GM18909 (cell line): Measurements from ENCODE around the gene KISS1.
"Not testable (repeated sequence)": the region's sequence is repeated elsewhere in the genome, so short reads cannot be mapped to it uniquely, and the experiment has no call there.

Experiments used
- ATAC-seq: cut with Tn5 transposase; IDR thresholded peaks from one replicate; pipeline ENCODE4 v1.9.1; 2021; ENCODE audit warnings: mild to moderate bottlenecking; ENCODE audit not compliant: unreplicated experiment, poor library complexity

The KISS1 gene, protein sequence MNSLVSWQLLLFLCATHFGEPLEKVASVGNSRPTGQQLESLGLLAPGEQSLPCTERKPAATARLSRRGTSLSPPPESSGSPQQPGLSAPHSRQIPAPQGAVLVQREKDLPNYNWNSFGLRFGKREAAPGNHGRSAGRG

DNA sequence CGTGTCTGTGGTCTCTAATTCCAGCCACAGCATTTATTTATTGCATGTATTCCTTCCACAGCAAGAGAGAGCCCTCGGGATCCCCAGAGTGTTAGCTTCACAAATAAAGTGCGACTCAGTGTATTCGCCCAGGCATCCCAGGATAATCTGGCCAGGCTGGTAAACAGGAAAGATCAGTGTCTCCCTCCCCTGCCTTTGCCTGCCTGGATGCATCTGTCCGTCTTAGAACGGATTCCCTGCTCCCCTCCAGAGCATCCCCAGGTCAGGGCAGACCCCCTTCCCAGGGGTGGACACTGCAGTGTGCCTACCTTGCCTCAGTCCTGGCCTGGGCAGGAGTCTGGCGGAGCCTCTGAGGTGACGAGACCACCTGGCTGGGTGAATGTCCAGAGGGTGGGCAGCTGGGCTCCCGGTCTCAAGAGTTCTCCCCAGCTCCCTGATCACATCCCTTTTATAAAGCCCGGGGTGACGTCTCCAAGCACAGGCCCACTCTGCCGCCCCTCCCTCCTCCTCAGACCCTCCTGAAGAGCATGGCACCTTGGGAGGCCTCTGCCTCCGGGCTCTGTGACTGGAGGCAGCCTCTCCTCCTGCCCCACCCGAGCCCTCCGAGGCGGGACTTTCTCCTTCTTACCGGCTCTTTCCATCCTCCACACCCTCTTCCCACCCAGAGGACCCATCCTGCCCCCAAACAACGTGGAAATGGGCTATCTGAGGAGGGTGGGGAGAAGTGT, at the start of gene KISS1:
KISS1 (minus strand) TSS at position 424 of the 728 bp plus-strand sequence. CDS start 3,615 bp downstream, outside the sequence.
- no peak for ATAC-seq

- no peak for ATAC-seq
These were observed 46.6 kb upstream of the KISS1 start for GRCh38 chr1:204242920-204243319.

DNA sequence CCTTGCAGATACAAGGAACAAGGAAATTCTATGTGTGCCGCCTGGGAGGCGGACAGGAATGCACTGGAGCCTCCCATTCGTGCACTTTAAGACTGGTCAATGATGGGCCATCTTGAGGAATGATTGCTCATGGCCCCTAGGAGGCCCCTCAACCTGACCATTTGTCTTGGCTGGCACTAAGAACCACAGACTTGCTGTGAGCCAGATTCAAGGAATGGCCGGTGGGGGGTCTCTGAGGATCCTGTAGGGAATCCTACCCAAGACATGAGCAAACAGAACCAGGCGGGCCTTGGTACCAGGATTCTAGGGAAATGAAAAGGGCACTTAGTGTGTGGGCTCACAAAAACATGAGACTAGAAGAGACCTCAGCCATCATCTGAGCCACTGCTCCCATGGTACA, 45.6 kb upstream of the KISS1 start:
- no peak for ATAC-seq

- ATAC-seq = no peak
These were observed 44.8 kb upstream of the KISS1 start for GRCh38 chr1:204241050-204241449.

- ATAC-seq = no peak
These were observed 43.9 kb upstream of the KISS1 start for GRCh38 chr1:204240233-204240632.

DNA sequence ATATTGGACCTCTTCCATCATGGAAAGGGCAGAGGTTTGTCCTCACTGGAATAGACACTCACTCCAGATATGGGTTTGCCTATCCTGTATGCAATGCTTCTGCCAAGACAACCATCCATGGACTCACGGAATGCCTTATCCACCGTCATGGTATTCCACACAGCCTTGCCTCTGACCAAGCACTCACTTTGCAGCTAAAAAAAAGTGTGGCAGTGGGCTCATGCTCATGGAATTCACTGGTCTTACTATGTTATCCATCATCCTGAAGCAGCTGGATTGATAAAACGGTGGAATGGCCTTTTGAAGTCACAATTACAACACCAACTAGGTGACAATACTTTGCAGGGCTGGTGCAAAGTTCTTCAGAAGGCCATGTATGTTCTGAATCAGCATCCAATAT, 43.1 kb upstream of the KISS1 start:
- ATAC-seq = not testable (repeated sequence)

- not testable (repeated sequence) for ATAC-seq
These were observed 42.2 kb upstream of the KISS1 start for GRCh38 chr1:204238520-204238919.

DNA sequence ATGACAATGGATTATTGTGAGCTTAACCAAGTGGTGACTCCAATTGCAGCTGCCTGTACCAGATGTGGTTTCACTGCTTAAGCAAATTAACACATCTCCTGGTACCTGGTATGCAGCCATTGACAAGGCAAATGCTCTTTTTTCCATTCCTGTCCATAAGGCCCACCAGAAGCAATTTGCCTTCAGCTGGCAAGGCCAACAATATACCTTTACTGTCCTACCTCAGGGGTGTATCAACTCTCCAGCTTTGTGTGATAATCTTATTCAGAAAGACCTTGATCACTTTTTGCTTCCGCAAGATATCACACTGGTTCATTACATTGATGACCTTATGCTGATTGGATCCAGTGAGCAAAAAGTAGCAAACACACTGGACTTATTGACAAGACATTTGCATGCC, 41.2 kb upstream of the KISS1 start:
- not testable (repeated sequence) for ATAC-seq

GRCh38 chr1:204232526-204232925, 36.2 kb upstream of the KISS1 start:
- no peak for ATAC-seq

GRCh38 chr1:204230211-204230610, 33.9 kb upstream of the KISS1 start:
- no peak for ATAC-seq

GRCh38 chr1:204228896-204229295, 32.6 kb upstream of the KISS1 start:
- ATAC-seq = no peak

DNA sequence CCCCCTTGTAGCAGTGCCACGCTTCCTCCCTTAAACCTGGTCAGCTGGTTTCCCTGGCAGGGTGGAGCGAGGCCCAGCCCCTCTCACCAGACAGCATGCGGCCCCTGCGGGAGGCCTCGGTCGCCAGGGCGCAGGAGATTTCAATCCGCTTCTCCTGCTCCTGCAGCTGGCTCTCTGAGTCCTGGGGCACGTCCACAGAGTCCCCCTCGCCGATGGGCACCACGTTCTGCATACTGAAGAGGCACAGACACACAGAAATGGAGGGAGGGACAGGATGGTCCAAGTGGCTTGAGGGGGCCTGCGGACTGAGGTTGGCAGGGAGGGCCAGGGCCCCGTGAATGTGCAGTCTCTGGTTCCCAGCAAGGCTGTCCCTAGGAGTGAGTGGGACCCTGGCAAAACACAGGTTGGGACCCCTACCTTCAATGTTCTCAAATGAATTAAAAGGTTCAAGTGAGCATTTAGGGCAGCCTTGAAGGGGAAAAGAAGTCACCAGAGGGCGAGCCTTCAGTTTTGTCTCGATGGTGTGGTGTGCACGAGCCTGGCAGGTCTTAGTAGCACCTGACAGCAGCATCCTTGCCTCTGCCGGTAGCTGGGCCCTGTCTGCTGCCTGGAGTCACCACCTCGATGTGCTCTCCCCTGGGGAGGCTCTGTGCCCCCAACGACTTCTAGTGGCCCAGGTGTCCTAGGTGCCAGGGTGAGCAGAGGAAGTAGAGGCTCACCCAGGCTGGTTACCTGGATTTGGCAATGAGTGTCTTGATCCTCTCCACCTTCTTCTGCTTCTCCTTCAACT, 31.9 kb upstream of the KISS1 start:
- no peak for ATAC-seq

GRCh38 chr1:204227351-204227750, 31.1 kb upstream of the KISS1 start:
- no peak for ATAC-seq

DNA sequence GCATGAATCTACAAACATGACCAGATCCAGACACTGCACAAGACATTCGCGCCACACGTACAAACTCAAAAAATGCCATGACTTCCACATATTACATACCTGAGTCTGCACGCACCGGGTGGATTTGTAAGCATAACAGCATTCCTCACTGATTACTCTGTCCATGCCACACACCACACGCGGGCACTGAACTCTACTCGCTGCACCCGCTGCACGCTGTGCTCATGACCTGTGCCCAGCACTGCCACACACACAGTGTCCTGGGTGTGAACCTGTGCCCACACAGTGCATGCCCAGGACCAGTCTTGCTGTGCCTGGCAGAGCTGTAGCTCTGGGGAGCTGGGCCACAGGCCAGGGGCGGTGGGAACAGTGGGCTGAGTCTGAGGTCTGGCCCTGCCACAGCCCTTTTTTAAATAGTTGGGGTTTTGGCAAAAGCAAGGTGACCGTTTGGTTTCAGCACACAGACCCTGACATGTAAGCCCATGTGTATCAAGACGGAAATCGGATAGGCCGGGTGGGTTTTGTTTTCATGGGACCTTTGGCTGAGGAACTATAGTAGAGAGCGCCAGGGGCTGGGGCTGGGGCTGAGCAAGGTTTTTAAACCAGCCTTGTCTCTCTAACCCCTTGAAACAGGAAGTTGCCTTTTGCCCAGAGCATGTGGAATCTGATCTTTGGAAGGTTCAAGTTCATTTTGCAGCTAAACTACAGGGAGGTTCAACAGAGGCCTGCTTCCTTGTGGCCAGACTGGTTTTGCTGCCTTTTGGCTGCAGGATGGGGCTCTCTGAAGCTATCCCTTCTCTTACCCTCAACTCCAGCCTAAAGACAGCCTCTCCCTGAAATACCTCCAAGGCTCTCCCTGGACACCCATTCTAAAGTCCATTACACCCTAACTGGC, 29.8 kb upstream of the KISS1 start:
- ATAC-seq = no peak

GRCh38 chr1:204224655-204225054, 28.4 kb upstream of the KISS1 start:
- ATAC-seq = no peak

- no peak for ATAC-seq
These were observed 27.0 kb upstream of the KISS1 start for GRCh38 chr1:204223129-204223860.

GRCh38 chr1:204222764-204223055, 26.4 kb upstream of the KISS1 start:
- ATAC-seq = no peak

DNA sequence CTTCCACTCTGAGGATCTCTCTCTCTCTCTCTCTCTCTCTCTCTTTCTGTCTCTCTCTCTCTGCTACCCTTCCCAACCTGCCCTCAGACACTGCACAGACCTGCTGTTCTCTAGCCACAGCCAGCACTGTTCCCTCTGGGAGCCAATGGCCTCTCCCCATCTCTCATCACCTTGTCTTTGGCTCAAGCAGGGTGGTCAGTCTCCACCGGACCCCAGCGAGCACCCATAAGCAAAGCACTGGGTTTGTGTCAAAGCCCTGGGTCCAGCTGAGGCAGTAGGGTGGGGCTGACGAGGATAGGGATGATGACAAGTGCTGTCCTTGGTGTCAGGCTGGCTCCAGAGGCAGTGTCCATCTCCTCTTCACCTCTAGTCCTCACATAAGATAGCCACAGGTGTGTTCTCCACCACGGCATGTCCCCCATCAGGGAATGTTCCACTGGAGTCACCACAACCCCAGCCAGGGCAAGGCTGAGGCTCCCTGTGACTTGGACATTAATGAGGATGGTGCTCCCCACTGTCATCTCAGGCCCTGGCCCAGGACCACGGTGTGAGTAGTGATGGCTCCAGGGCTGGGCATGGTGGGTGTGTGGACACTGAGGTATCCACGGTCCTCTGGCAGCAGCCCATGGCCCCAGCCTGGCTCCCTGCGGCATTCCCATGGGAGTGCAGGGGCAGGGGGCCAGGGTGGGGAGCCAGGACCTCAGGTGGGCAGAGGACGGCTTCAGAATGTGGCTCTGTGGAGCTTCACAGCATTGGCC, 25.9 kb upstream of the KISS1 start:
- ATAC-seq = no peak

DNA sequence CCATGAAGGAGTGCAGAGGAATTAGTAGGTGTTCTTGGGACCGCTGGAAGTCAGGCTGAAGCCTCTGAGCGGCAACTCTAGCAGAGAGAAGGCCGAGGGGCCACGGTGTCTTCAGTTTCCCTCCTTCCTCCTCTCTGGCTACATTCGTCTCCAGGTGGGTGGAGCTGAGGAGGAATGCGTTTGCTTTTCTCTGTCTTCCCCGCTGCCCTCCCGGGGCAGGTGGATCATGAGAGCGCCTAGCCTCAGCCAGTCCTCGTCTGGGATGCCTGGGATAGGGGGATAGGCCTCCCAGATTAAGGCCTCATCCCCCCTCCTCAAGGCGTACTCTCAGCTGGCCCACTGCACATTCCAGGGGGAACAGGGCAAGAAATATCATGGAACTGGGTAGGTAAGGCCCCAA, 25.0 kb upstream of the KISS1 start:
- ATAC-seq = no peak
